Measurements from ENCODE around the gene SYT11. TPM values are rescaled to one million over a fixed set of nuclear protein-coding genes. Genes with fewer than 3 reads are reported as not detected.

SYT11 gene
- total and polyA plus RNA-seq, 10 of the 15 experiments (the other 5 are each of a cell fraction or from before 2014, with no cell fraction given): 7.7 to 21.2 (median 13.5) TPM

DNA sequence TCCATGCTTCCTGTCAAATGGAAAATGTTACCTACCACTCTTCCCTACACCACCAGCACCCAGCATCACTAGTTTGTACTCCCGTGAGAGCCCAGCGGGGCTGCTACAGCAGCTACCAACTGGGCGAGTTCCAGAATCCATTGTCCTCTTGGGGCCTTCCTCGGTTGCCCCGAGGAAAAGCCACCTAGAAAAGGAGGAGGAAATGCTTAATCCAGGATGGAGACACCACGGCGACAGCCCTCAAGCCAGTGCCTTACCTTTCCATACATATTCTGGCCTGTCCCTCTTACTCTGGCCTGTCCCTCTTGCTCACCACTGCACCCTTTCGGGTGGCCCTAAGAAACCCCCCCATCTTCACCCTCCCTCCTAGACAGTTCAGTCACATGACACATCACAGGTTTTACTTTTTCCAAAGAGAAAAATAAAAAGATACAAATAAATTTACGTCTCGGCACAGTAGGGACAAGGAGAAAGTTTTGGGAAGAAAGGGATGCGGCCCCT lies 51.3 kb downstream of the SYT11 start (continued):
- TF ChIP-seq, protein P1, sequence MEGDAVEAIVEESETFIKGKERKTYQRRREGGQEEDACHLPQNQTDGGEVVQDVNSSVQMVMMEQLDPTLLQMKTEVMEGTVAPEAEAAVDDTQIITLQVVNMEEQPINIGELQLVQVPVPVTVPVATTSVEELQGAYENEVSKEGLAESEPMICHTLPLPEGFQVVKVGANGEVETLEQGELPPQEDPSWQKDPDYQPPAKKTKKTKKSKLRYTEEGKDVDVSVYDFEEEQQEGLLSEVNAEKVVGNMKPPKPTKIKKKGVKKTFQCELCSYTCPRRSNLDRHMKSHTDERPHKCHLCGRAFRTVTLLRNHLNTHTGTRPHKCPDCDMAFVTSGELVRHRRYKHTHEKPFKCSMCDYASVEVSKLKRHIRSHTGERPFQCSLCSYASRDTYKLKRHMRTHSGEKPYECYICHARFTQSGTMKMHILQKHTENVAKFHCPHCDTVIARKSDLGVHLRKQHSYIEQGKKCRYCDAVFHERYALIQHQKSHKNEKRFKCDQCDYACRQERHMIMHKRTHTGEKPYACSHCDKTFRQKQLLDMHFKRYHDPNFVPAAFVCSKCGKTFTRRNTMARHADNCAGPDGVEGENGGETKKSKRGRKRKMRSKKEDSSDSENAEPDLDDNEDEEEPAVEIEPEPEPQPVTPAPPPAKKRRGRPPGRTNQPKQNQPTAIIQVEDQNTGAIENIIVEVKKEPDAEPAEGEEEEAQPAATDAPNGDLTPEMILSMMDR (IDR thresholded peaks at IDR 0.05 in 2 of 3, conservative IDR thresholded peaks at IDR 0.05 in 1 of 3; ENCODE audit: control insufficient read depth in 2 of 3, extremely low read depth in 1 of 3, insufficient read depth in 1 of 3, low read depth in 3 of 3, low read length in 3 of 3): 0 out of 6 replicates have a peak, but pooled peaks of 1 of the 3 experiments have one; percentile 9
- no peak for TF ChIP-seq CBFB (IDR thresholded peaks at IDR 0.05; ENCODE audit: low read depth)
- no peak for TF ChIP-seq STAT3 (IDR thresholded peaks at IDR 0.05; ENCODE audit: low read depth, low read length)
- TF ChIP-seq PML (IDR thresholded peaks at IDR 0.05; ENCODE audit: low read length): 0 out of 2 replicates have a peak, but pooled peaks have one; percentile 13
- TF ChIP-seq ATF7 (IDR thresholded peaks at IDR 0.05; ENCODE audit: low read depth): no peak
- TF ChIP-seq CREM (IDR thresholded peaks at IDR 0.05; ENCODE audit: low read depth): no peak
- no peak for TF ChIP-seq STAT1 (conservative IDR thresholded peaks at IDR 0.05)
- 0 out of 2 replicates have a peak, but pooled peaks have one; percentile 40 for TF ChIP-seq WRNIP1 (IDR thresholded peaks at IDR 0.05; ENCODE audit: borderline replicate concordance, low read depth, low read length)
- TF ChIP-seq GABPA (IDR thresholded peaks at IDR 0.05; ENCODE audit: low read depth): no peak
- peak; percentile 2; the same call in 1 of the 2 replicates for TF ChIP-seq USF2 (IDR thresholded peaks at IDR 0.05; ENCODE audit: borderline replicate concordance, low read depth, low read length)
- no peak for TF ChIP-seq MEF2A (IDR thresholded peaks at IDR 0.05; ENCODE audit: insufficient read depth, low read depth, low read length)
- TF ChIP-seq YY1 (IDR thresholded peaks at IDR 0.05; ENCODE audit: low read depth, low read length): no peak
- TF ChIP-seq KLF5 (IDR thresholded peaks at IDR 0.05; ENCODE audit: partially characterized antibody): no peak
- TF ChIP-seq E2F8 (IDR thresholded peaks at IDR 0.05; ENCODE audit: low read depth, partially characterized antibody): no peak
- TF ChIP-seq MLLT1 (IDR thresholded peaks at IDR 0.05): peak; percentile 69; the same call in 1 of the 2 replicates
- TF ChIP-seq JUND (IDR thresholded peaks at IDR 0.05; ENCODE audit: low read depth, low read length): no peak
- TF ChIP-seq NRF1 (conservative IDR thresholded peaks at IDR 0.05; ENCODE audit: low read depth, low read length): no peak
- no peak for TF ChIP-seq ZNF207 (IDR thresholded peaks at IDR 0.05; ENCODE audit: borderline replicate concordance)
- TF ChIP-seq ATF2 (IDR thresholded peaks at IDR 0.05; ENCODE audit: low read length): no peak
- TF ChIP-seq IRF3 (IDR thresholded peaks at IDR 0.05): no peak
- no peak for TF ChIP-seq HDAC6 (IDR thresholded peaks at IDR 0.05; ENCODE audit: unreplicated experiment)
- TF ChIP-seq ZNF217 (IDR thresholded peaks at IDR 0.05): no peak

All from GM12878 (cell line).